Measurements from ENCODE around the gene PLXNB2. TPM values are rescaled to one million over a fixed set of nuclear protein-coding genes. Genes with fewer than 3 reads are reported as not detected.
A peak's percentile ranks its signal among the peaks of the same experiment; 100 is the strongest.
"Not testable (repeated sequence)": the region's sequence is repeated elsewhere in the genome, so short reads cannot be mapped to it uniquely, and the experiment has no call there.

PLXNB2 gene
- total and polyA plus RNA-seq, 2 donors (not counting 1 experiment from before 2014, with no cell fraction given), result 62.7 to 209 TPM

- Histone ChIP-seq H3K4me2 (ENCODE audit: extremely low read depth, insufficient read depth, low read length) (no peak overlapping the region), H3K4me1 (ENCODE audit: control insufficient read depth, extremely low read depth, insufficient read depth, low read length) (peaks cover 10% of the 10 kb centered on the region), H3K27me3 (ENCODE audit: control insufficient read depth, insufficient read depth, low read length) (no peaks in the 10 kb centered on the region), H2AFZ (ENCODE audit: low read length) (no peak overlapping the region), H3K79me2 (ENCODE audit: control insufficient read depth, insufficient read depth, low read length) (peaks cover 1% of the 10 kb centered on the region), H3K9me3 (ENCODE audit: control insufficient read depth, insufficient read depth, low read depth, low read length) (no peaks in the 10 kb centered on the region), H3K27ac (ENCODE audit: insufficient read depth, low read length) (no peak overlapping the region), H4K20me1 (ENCODE audit: control insufficient read depth, extremely low read depth, insufficient read depth, low read length) (no peaks in the 10 kb centered on the region), H3K9ac (ENCODE audit: insufficient read depth, low read length) (no peak overlapping the region), H3K4me3 (replicated peaks in 1 of 4; ENCODE audit: control extremely low read depth in 1 of 4, insufficient read depth in 1 of 4, low read depth in 3 of 4, low read length in 4 of 4) (no peak overlapping the region), H3K36me3 (ENCODE audit: control insufficient read depth, insufficient read depth, low read length) (peaks cover 42% of the 10 kb centered on the region)
- no peak for DNase-seq (ENCODE audit: low read depth in 2 of 2)
- TF ChIP-seq EZH2 (IDR thresholded peaks at IDR 0.05; ENCODE audit: low read length, missing control alignments) (no peak), CTCF (conservative IDR thresholded peaks at IDR 0.05 in 1 of 2, IDR thresholded peaks at IDR 0.05 in 1 of 2; ENCODE audit: low read depth in 1 of 2, low read length in 2 of 2) (no peak)
Observed at GRCh38 chr22:50274771-50275170, 32.7 kb downstream of the PLXNB2 start.

GRCh38 chr22:50274311-50274710 lies 33.1 kb downstream of the PLXNB2 start:
- Histone ChIP-seq H3K9ac (ENCODE audit: insufficient read depth, low read length) (no peak overlapping the region), H3K4me1 (ENCODE audit: control insufficient read depth, extremely low read depth, insufficient read depth, low read length) (peaks cover 10% of the 10 kb centered on the region), H2AFZ (ENCODE audit: low read length) (no peak overlapping the region), H4K20me1 (ENCODE audit: control insufficient read depth, extremely low read depth, insufficient read depth, low read length) (no peaks in the 10 kb centered on the region), H3K9me3 (ENCODE audit: control insufficient read depth, insufficient read depth, low read depth, low read length) (no peaks in the 10 kb centered on the region), H3K79me2 (ENCODE audit: control insufficient read depth, insufficient read depth, low read length) (peaks cover 1% of the 10 kb centered on the region), H3K36me3 (ENCODE audit: control insufficient read depth, insufficient read depth, low read length) (peaks cover 38% of the 10 kb centered on the region), H3K27ac (ENCODE audit: insufficient read depth, low read length) (no peak overlapping the region), H3K4me3 (replicated peaks in 1 of 4; ENCODE audit: control extremely low read depth in 1 of 4, insufficient read depth in 1 of 4, low read depth in 3 of 4, low read length in 4 of 4) (no peak overlapping the region), H3K27me3 (ENCODE audit: control insufficient read depth, insufficient read depth, low read length) (no peaks in the 10 kb centered on the region), H3K4me2 (ENCODE audit: extremely low read depth, insufficient read depth, low read length) (no peak overlapping the region)
- no peak for TF ChIP-seq EZH2 (IDR thresholded peaks at IDR 0.05; ENCODE audit: low read length, missing control alignments)
- peak in 1 of 2 donors; percentile 42 for TF ChIP-seq CTCF (conservative IDR thresholded peaks at IDR 0.05 in 1 of 2, IDR thresholded peaks at IDR 0.05 in 1 of 2; ENCODE audit: low read depth in 1 of 2, low read length in 2 of 2)
- DNase-seq (ENCODE audit: low read depth in 2 of 2), result peak; percentile 59 to 74

GRCh38 chr22:50273781-50274180 lies 33.7 kb downstream of the PLXNB2 start:
- H3K4me1 ChIP-seq (ENCODE audit: control insufficient read depth, extremely low read depth, insufficient read depth, low read length); H3K9ac ChIP-seq (ENCODE audit: insufficient read depth, low read length); H3K9me3 ChIP-seq (ENCODE audit: control insufficient read depth, insufficient read depth, low read depth, low read length); H4K20me1 ChIP-seq (ENCODE audit: control insufficient read depth, extremely low read depth, insufficient read depth, low read length); DNase-seq (ENCODE audit: low read depth in 2 of 2); H3K27ac ChIP-seq (ENCODE audit: insufficient read depth, low read length); H3K4me3 ChIP-seq (replicated peaks in 1 of 4; ENCODE audit: control extremely low read depth in 1 of 4, insufficient read depth in 1 of 4, low read depth in 3 of 4, low read length in 4 of 4); H3K79me2 ChIP-seq (ENCODE audit: control insufficient read depth, insufficient read depth, low read length); H3K4me2 ChIP-seq (ENCODE audit: extremely low read depth, insufficient read depth, low read length); H2AFZ ChIP-seq (ENCODE audit: low read length); H3K27me3 ChIP-seq (ENCODE audit: control insufficient read depth, insufficient read depth, low read length): not testable (repeated sequence)
- peaks cover 36% of the 10 kb centered on the region for H3K36me3 ChIP-seq (ENCODE audit: control insufficient read depth, insufficient read depth, low read length)

- not testable (repeated sequence) for H3K4me2 ChIP-seq (ENCODE audit: extremely low read depth, insufficient read depth, low read length); H3K4me3 ChIP-seq (replicated peaks in 1 of 4; ENCODE audit: control extremely low read depth in 1 of 4, insufficient read depth in 1 of 4, low read depth in 3 of 4, low read length in 4 of 4); H2AFZ ChIP-seq (ENCODE audit: low read length); H3K9ac ChIP-seq (ENCODE audit: insufficient read depth, low read length); H4K20me1 ChIP-seq (ENCODE audit: control insufficient read depth, extremely low read depth, insufficient read depth, low read length); H3K27ac ChIP-seq (ENCODE audit: insufficient read depth, low read length); DNase-seq (ENCODE audit: low read depth in 2 of 2); H3K9me3 ChIP-seq (ENCODE audit: control insufficient read depth, insufficient read depth, low read depth, low read length); H3K4me1 ChIP-seq (ENCODE audit: control insufficient read depth, extremely low read depth, insufficient read depth, low read length); H3K79me2 ChIP-seq (ENCODE audit: control insufficient read depth, insufficient read depth, low read length); H3K27me3 ChIP-seq (ENCODE audit: control insufficient read depth, insufficient read depth, low read length)
- H3K36me3 ChIP-seq (ENCODE audit: control insufficient read depth, insufficient read depth, low read length), result peaks cover 31% of the 10 kb centered on the region
Observed at GRCh38 chr22:50273352-50273751, 34.1 kb downstream of the PLXNB2 start.
